Calu3 (cell line): ENCODE data around the gene FAM13A. TPM values are rescaled to one million over a fixed set of nuclear protein-coding genes. Genes with fewer than 3 reads are reported as not detected.

Source experiments
- BruUV-seq: library from RNA; stranded (reverse); fragments of 400-500 nt; replicated peaks from 2 replicates; lab custom pipeline; 2021; lab: Mats Ljungman, UMichigan
- CTCF ChIA-PET: fragments of 300-600 bp; sonication (Branson Sonifier 250); formaldehyde crosslinking; loops from one replicate; lab custom pipeline; 2022; ENCODE audit warnings: antibody characterized with exemption; lab: Charles Lee
- DNase-seq: peaks from one replicate; pipeline ENCODE4 v3.0.0; 2022
- H3K27ac Mint-ChIP-seq: one replicate; pipeline ENCODE4 v1.8.0; 2022; ENCODE audit warnings: mixed read lengths; ENCODE audit not compliant: unreplicated experiment
- H3K27me3 Mint-ChIP-seq: one replicate; pipeline ENCODE4 v1.8.0; 2022; ENCODE audit warnings: mixed read lengths; ENCODE audit not compliant: unreplicated experiment
- H3K36me3 Mint-ChIP-seq: one replicate; pipeline ENCODE4 v1.8.0; 2022; ENCODE audit warnings: mild to moderate bottlenecking, moderate library complexity, mixed read lengths; ENCODE audit not compliant: insufficient read depth, unreplicated experiment
- H3K4me1 Mint-ChIP-seq: one replicate; pipeline ENCODE4 v1.8.0; 2022; ENCODE audit warnings: mild to moderate bottlenecking, low read depth, mixed read lengths; ENCODE audit not compliant: unreplicated experiment
- H3K4me3 Mint-ChIP-seq: one replicate; pipeline ENCODE4 v1.8.0; 2022; ENCODE audit warnings: mild to moderate bottlenecking, low read depth, moderate library complexity, mixed read lengths; ENCODE audit not compliant: unreplicated experiment
- H3K9me3 Mint-ChIP-seq: one replicate; pipeline ENCODE4 v1.8.0; 2022; ENCODE audit warnings: low read depth, mixed read lengths; ENCODE audit not compliant: unreplicated experiment
- intact Hi-C: fragments of 100-400 bp; cut with micrococcal nuclease; formaldehyde crosslinking; loops from one replicate; pipeline ENCODE4 v1.10.0; 2022; ENCODE audit not compliant: unreplicated experiment
- total RNA-seq: library from RNA; stranded (reverse); gene quantifications from 2 replicates; pipeline ENCODE4 v1.2.3, GENCODE V29; 2022
- TF ChIP-seq, protein P1 (sequence below): fragments of 200-600 bp; IDR thresholded peaks from one replicate; pipeline ENCODE4 v1.8.0; 2022; ENCODE audit warnings: antibody characterized with exemption; ENCODE audit not compliant: unreplicated experiment

Gene FAM13A
- total RNA-seq, 1 experiment from 2014 or later, result 13.5 TPM

DNA sequence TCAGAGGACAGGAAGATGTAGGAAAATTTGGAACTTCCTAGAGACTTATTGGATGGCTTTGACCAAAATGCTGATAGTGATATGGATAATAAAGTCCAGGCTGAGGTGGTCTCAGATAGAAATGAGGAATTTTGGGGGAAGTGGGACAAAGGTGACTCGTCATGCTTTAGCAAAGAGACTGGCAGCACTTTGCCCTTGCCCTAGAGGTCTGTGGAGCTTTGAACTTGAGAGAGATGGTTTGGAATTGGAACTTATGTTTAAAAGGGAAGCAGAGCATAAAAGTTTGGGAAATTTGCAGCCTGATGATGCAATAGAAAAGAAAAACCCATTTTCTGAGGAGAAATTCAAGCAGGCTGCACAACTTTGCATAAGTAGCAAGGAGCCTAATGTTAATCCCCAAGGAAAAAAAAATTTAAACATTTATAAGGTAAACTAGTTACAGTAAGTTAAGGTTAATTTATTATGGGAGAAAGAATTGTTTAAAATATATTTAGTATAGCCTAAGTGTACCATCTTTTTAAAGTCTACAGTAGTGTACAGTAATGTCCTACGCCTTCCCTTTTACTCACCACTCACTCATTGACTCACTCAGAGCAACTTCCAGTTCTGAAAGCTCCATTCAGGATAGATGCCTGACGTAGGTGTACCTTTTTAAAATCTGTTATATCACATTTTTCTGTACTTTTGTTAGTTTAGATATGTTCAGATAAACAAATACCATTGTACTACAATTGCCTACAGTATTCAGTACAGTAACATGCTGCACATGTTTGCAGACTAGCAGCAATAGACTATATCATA is 101.2 kb downstream of the FAM13A start:
- DNase-seq, result no peak
- Mint-ChIP-seq H3K4me3 (no peak overlapping the region), H3K36me3 (no peaks in the 10 kb centered on the region), H3K4me1 (peaks cover 9% of the 10 kb centered on the region), H3K9me3 (no peaks in the 10 kb centered on the region), H3K27ac (no peak overlapping the region), H3K27me3 (no peaks in the 10 kb centered on the region)
- no TSS peak for BruUV-seq
- CTCF ChIA-PET, result no interaction called here
- intact Hi-C loops, result no loop called here
- TF ChIP-seq, protein P1, sequence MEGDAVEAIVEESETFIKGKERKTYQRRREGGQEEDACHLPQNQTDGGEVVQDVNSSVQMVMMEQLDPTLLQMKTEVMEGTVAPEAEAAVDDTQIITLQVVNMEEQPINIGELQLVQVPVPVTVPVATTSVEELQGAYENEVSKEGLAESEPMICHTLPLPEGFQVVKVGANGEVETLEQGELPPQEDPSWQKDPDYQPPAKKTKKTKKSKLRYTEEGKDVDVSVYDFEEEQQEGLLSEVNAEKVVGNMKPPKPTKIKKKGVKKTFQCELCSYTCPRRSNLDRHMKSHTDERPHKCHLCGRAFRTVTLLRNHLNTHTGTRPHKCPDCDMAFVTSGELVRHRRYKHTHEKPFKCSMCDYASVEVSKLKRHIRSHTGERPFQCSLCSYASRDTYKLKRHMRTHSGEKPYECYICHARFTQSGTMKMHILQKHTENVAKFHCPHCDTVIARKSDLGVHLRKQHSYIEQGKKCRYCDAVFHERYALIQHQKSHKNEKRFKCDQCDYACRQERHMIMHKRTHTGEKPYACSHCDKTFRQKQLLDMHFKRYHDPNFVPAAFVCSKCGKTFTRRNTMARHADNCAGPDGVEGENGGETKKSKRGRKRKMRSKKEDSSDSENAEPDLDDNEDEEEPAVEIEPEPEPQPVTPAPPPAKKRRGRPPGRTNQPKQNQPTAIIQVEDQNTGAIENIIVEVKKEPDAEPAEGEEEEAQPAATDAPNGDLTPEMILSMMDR, result no peak

DNA sequence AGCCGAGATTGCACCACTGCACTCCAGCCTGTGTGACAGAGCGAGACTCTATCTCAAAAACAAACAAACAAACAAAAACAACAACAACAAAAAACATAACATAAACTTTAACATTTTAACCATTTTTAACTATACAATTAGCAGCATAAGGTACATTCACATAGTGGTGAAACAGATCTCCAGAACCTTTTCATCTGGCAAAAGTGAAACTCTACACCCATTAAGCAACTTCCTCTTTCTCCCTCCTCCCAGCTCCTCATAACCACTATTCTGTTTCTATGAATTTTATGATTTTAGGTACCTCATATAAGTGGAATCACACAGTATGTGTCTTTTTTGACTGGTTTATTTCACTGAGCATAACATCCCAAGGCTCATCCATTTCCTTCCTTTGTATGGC is 103.6 kb downstream of the FAM13A start:
- H3K4me1 Mint-ChIP-seq, result peaks cover 9% of the 10 kb centered on the region
- H3K4me3 Mint-ChIP-seq, result no peak overlapping the region
- no peak for DNase-seq
- TF ChIP-seq, protein P1, result no peak
- CTCF ChIA-PET, result no interaction called here
- BruUV-seq, result no TSS peak
- no peaks in the 10 kb centered on the region for H3K36me3 Mint-ChIP-seq
- H3K9me3 Mint-ChIP-seq, result no peaks in the 10 kb centered on the region
- no peaks in the 10 kb centered on the region for H3K27me3 Mint-ChIP-seq
- no peak overlapping the region for H3K27ac Mint-ChIP-seq
- intact Hi-C loops, result no loop called here

DNA sequence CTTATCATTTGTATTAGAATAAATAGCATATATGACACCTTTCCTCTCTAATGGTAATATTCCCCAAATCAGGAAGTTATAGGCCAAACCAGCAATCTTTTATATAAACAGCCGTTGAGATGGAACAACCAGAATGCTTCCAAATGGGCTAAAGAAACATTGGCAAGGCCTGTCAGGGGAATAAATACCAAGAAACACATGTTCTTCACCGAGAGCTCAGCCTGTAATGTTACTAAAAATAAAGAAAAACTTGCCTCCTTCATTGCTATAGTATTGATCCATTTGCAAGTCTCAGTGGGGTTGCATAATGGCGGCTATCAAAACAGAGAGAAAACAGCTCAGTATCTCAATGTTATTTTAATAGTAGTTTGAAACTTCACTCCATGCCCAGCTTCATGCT is 104.9 kb downstream of the FAM13A start:
- no TSS peak for BruUV-seq
- Mint-ChIP-seq H3K27me3 (no peaks in the 10 kb centered on the region), H3K9me3 (no peaks in the 10 kb centered on the region), H3K4me1 (peaks cover 1% of the 10 kb centered on the region), H3K36me3 (no peaks in the 10 kb centered on the region), H3K4me3 (no peak overlapping the region), H3K27ac (no peak overlapping the region)
- CTCF ChIA-PET, result no interaction called here
- intact Hi-C loops, result no loop called here
- DNase-seq, result no peak
- TF ChIP-seq, protein P1, result no peak

DNA sequence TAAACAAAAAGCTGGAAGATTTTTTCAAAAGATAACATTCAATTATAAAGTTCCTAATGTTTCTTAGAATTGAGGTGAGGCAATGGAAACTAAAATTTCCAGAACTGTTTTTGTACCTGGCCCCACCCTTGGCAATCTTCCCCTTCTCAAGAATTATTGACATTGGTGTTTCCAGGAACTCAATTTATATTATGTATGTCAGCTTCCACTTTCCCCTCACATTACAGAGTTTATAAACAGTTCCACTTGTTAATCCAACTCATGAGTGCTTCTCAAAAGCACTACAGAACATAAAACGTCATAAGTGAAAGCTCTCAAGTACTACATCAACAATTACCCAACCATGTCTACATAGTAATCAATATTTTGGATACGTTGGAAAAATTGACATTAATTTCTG is 107.4 kb downstream of the FAM13A start:
- Mint-ChIP-seq H3K27ac (no peak overlapping the region), H3K9me3 (no peaks in the 10 kb centered on the region), H3K4me3 (no peak overlapping the region), H3K4me1 (no peaks in the 10 kb centered on the region), H3K36me3 (no peaks in the 10 kb centered on the region), H3K27me3 (no peaks in the 10 kb centered on the region)
- DNase-seq, result no peak
- TF ChIP-seq, protein P1, result no peak
- intact Hi-C loops, result no loop called here
- CTCF ChIA-PET, result no interaction called here
- BruUV-seq, result no TSS peak
